NCI-H226 (cell line): ENCODE measurements around the gene ADAD1.

ENCODE experiments used
- DNase-seq: peaks from one replicate; pipeline ENCODE4 v3.0.0-alpha.2; 2015

The ADAD1 gene

GRCh38 chr4:122456231-122457116, 77.7 kb downstream of the ADAD1 start, which contains the start of gene IL2:
Gene IL2, minus strand, starts transcription at chr4:122456725. Its CDS starts 285 bp downstream, at chr4:122456440.
- DNase-seq = no peak

DNA sequence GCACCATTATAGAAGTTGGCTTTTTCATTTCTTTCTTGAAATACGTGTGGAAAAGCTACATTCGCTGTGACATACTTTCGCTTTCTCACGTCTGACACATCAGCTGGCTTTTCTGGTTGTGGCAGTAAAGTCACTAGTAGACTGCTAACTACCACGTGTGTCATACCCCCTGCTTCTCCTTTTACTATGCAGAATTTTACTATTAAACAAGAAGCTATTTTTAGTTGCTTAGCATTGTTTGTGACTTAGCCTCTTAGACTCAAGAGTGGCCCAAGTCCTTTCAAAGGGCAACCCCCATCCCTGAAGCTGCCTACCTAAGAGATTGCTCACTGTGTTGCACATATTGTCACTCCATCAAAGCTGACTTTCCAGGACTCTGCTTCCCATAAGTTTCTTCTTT, 79.8 kb downstream of the ADAD1 start:
- DNase-seq = no peak

GRCh38 chr4:122469457-122469856, 90.6 kb downstream of the ADAD1 start:
- DNase-seq = no peak

DNA sequence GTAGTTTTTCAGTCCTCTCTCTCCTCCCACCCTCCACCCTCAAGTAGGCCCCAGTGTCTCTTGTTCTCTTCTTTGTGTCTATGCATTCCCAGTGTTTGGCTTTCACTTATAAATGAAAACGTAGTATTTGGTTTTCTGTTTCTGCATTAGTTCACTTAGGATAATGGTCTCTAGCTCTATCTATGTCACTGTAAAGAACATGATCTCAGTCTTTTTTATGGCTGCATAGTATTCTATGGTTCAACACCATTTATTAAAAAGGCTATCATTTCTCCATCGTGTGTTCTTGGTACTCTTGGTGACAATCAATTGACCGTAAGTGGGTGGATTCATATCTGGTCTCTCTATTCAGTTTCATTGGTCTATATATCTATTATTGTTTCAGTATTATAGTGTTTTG, 96.4 kb downstream of the ADAD1 start:
- DNase-seq = no peak

DNA sequence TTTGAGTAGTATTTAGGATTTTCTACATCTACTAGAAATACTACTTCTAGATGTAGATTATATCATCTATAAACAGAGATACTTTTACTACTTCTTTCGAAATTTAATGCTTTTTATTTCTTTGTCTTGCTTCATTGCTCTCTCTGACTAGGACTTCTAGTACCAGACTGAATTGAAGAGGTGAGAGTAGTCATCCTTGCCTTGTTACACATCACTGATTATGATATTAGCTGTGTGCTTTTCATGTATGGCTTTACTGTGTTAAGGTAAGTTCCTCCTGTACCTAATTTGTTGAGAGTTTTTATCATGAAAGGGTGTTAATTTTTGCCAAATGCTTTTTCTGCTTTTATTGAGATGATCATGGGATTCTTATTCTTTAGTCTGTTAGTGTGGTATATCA, 97.3 kb downstream of the ADAD1 start:
- no peak for DNase-seq

GRCh38 chr4:122476745-122477144, 97.9 kb downstream of the ADAD1 start:
- no peak for DNase-seq
